ENCODE results near the gene KCNAB1. TPM values are rescaled to one million over a fixed set of nuclear protein-coding genes. Genes with fewer than 3 reads are reported as not detected.
A peak's percentile ranks its signal among the peaks of the same experiment; 100 is the strongest.

Gene KCNAB1
- total and polyA plus RNA-seq, 2 donors (not counting 3 experiments of a cell fraction or from before 2014, with no cell fraction given), result 0.21 TPM; not detected in 1

- H3K27ac ChIP-seq (ENCODE audit: insufficient read depth, low read depth, low read length), result no peak overlapping the region
- no peak overlapping the region for H3K9ac ChIP-seq (replicated peaks; ENCODE audit: extremely low read depth, insufficient read depth, low read length)
- dilution Hi-C loops (cut with MboI; ENCODE audit: extremely low pct_ligation_motif_present, low sequenced_read_pairs) (no loop called here), intact Hi-C loops (cut with micrococcal nuclease) (no loop called here)
- H2AFZ ChIP-seq (ENCODE audit: low read depth, low read length), result no peak overlapping the region
- H3K36me3 ChIP-seq (ENCODE audit: control insufficient read depth in 2 of 2, extremely low read depth in 1 of 2, insufficient read depth in 2 of 2, low read length in 2 of 2), result no peaks in the 10 kb centered on the region
- H4K20me1 ChIP-seq (replicated peaks; ENCODE audit: control insufficient read depth, extremely low read depth, insufficient read depth, low read length), result no peaks in the 10 kb centered on the region
- TF ChIP-seq GATA2 (IDR thresholded peaks at IDR 0.05; ENCODE audit: insufficient read depth, insufficient read length, low read depth, low read length) (no peak), MYC (IDR thresholded peaks at IDR 0.05; ENCODE audit: low read depth, low read length) (no peak), EZH2 (IDR thresholded peaks at IDR 0.05; ENCODE audit: borderline replicate concordance, low read depth, low read length, severe bottlenecking) (no peak), JUN (IDR thresholded peaks at IDR 0.05; ENCODE audit: borderline replicate concordance, insufficient read depth, insufficient read length, low read depth) (no peak), CTCF (IDR thresholded peaks at IDR 0.05; ENCODE audit: extremely low read depth in 1 of 2, insufficient read depth in 1 of 2, low read depth in 1 of 2, low read length in 2 of 2) (no peak)
- CTCF ChIA-PET, result interaction anchor here (1.1 kb wide), 2 partner anchors 21 to 207 kb away, joined by 3 read pairs; no protein-coding TSS in a partner anchor
- no peaks in the 10 kb centered on the region for H3K9me1 ChIP-seq (replicated peaks; ENCODE audit: control insufficient read depth, extremely low read depth, insufficient read depth, low read length)
- FAIRE-seq, result no peak
- no peaks in the 10 kb centered on the region for H3K27me3 ChIP-seq (ENCODE audit: control insufficient read depth in 2 of 2, insufficient read depth in 2 of 2, low read length in 2 of 2)
- H3K79me2 ChIP-seq (ENCODE audit: control insufficient read depth, insufficient read depth, low read length), result no peaks in the 10 kb centered on the region
- DNase-seq (ENCODE audit: low read depth, low spot score), result no peak
- POLR2A ChIA-PET, result no interaction called here
- BruUV-seq (replicated peaks), result no TSS peak
- no peak overlapping the region for H3K4me3 ChIP-seq (replicated peaks in 1 of 3; ENCODE audit: insufficient read depth in 1 of 3, low read depth in 1 of 3, low read length in 3 of 3)
- peaks cover 5% of the 10 kb centered on the region for H3K4me1 ChIP-seq (ENCODE audit: control insufficient read depth, extremely low read depth, insufficient read depth, low read length)
- H3K4me2 ChIP-seq (ENCODE audit: insufficient read depth, low read length), result no peak overlapping the region
- H3K9me3 ChIP-seq (replicated peaks; ENCODE audit: control insufficient read depth, insufficient read depth, low read length), result no peaks in the 10 kb centered on the region
Measured at GRCh38 chr3:156251424-156251823, 131.0 kb downstream of the KCNAB1 start.

- H3K27ac ChIP-seq (ENCODE audit: insufficient read depth, low read depth, low read length), result no peak overlapping the region
- no peaks in the 10 kb centered on the region for H3K79me2 ChIP-seq (ENCODE audit: control insufficient read depth, insufficient read depth, low read length)
- FAIRE-seq (no peak), DNase-seq (ENCODE audit: low read depth, low spot score) (peak; percentile 36)
- H3K4me1 ChIP-seq (ENCODE audit: control insufficient read depth, extremely low read depth, insufficient read depth, low read length), result peaks cover 5% of the 10 kb centered on the region
- TF ChIP-seq JUN (IDR thresholded peaks at IDR 0.05; ENCODE audit: borderline replicate concordance, insufficient read depth, insufficient read length, low read depth) (no peak), FOS (IDR thresholded peaks at IDR 0.05; ENCODE audit: borderline replicate concordance, insufficient read depth, low read length) (no peak), MYC (IDR thresholded peaks at IDR 0.05; ENCODE audit: low read depth, low read length) (no peak), CTCF (IDR thresholded peaks at IDR 0.05; ENCODE audit: extremely low read depth in 1 of 2, insufficient read depth in 1 of 2, low read depth in 1 of 2, low read length in 2 of 2) (no peak)
- ChIA-PET CTCF (interaction anchor here (1.1 to 1.5 kb wide), 4 partner anchors 10 to 209 kb away, joined by 3 to 5 read pairs (median 4); no protein-coding TSS in a partner anchor), POLR2A (no interaction called here)
- dilution Hi-C loops (cut with MboI; ENCODE audit: extremely low pct_ligation_motif_present, low sequenced_read_pairs) (no loop called here), intact Hi-C loops (cut with micrococcal nuclease) (no loop called here)
- no peak overlapping the region for H2AFZ ChIP-seq (ENCODE audit: low read depth, low read length)
- no peaks in the 10 kb centered on the region for H3K36me3 ChIP-seq (ENCODE audit: control insufficient read depth in 2 of 2, extremely low read depth in 1 of 2, insufficient read depth in 2 of 2, low read length in 2 of 2)
- H3K4me2 ChIP-seq (ENCODE audit: insufficient read depth, low read length), result no peak overlapping the region
- H3K4me3 ChIP-seq (replicated peaks in 1 of 3; ENCODE audit: insufficient read depth in 1 of 3, low read depth in 1 of 3, low read length in 3 of 3), result no peak overlapping the region
- H3K9me1 ChIP-seq (replicated peaks; ENCODE audit: control insufficient read depth, extremely low read depth, insufficient read depth, low read length), result no peaks in the 10 kb centered on the region
- no peaks in the 10 kb centered on the region for H3K9me3 ChIP-seq (replicated peaks; ENCODE audit: control insufficient read depth, insufficient read depth, low read length)
- no TSS peak for BruUV-seq (replicated peaks)
- no peak overlapping the region for H3K9ac ChIP-seq (replicated peaks; ENCODE audit: extremely low read depth, insufficient read depth, low read length)
- H4K20me1 ChIP-seq (replicated peaks; ENCODE audit: control insufficient read depth, extremely low read depth, insufficient read depth, low read length), result no peaks in the 10 kb centered on the region
- H3K27me3 ChIP-seq (ENCODE audit: control insufficient read depth in 2 of 2, insufficient read depth in 2 of 2, low read length in 2 of 2), result no peaks in the 10 kb centered on the region
Measured at GRCh38 chr3:156252656-156253055, 132.3 kb downstream of the KCNAB1 start.

All from endothelial cell of umbilical vein (primary cell).